ENCODE results near the gene DEFB108B. TPM values are rescaled to one million over a fixed set of nuclear protein-coding genes. Genes with fewer than 3 reads are reported as not detected.
A peak's percentile ranks its signal among the peaks of the same experiment; 100 is the strongest.
"Not testable (repeated sequence)": the region's sequence is repeated elsewhere in the genome, so short reads cannot be mapped to it uniquely, and the experiment has no call there.

DEFB108B gene, protein sequence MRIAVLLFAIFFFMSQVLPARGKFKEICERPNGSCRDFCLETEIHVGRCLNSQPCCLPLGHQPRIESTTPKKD
- not detected in 2 replicates for total RNA-seq (2014; rRNA removed; shearing (Covaris generic))

DNA sequence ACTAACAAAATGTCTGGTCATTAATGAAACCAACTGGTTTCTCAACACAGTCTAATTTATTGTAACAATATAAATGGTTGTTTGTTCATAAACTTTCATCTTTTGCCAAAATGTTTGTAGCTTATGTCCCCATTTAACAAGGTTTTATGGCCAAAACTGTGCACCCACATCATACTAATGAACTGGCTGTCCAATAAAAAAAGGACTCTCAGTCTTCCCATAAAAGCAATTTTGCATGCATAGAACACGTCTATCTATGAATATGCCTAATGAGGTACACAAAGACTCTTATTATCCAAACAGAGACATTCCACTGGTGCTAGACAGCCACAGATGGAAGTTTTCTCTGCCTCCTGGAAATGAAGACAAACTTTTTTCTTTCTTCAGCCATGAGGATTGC is at the start of gene DEFB108B:
DEFB108B (plus strand) TSS at position 390 of the 400 bp plus-strand sequence; CDS start at position 390, 0 bp downstream.
- DNase-seq (ENCODE audit: low spot score), result not testable (repeated sequence)

DNA sequence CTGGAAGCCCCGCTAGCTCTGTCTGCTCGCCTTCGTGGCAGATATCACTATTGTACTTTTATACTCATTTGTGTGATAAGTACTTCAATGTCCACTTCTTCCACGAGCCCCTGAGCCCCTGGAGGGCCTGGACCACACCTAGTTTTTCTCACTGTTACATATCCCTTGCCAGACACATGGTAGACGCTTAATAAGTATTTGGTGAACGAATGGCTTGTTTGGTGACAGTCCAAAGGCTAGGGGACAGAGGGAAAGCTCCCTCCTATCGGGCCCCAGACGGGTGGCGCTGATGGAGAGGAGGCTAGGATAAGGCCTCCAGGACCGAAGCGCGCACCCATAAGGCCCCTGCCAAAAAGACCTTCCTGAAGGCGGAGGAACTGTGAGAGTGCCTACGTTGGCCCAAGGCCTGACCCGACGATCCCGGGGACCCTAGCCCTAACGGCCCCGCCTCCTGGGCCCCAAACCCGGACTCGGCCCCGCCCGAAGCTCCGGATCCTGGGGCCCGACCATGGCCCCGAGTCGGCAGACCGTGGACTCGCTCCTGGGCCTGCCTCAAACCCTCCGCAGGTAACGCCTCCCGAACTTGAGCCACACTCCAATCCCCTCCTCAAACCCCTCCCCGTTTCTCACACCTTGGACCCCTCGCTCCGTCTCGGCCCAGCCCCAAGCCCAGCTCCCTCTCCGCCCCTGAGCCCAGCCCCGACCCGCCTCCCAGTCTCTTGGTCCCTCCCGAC is 46.7 kb upstream of the DEFB108B start:
- peak; percentile 70 for DNase-seq (ENCODE audit: low spot score)

GRCh38 chr11:71786848-71787097 is 46.2 kb upstream of the DEFB108B start:
- peak; percentile 100 for DNase-seq (ENCODE audit: low spot score)

DNA sequence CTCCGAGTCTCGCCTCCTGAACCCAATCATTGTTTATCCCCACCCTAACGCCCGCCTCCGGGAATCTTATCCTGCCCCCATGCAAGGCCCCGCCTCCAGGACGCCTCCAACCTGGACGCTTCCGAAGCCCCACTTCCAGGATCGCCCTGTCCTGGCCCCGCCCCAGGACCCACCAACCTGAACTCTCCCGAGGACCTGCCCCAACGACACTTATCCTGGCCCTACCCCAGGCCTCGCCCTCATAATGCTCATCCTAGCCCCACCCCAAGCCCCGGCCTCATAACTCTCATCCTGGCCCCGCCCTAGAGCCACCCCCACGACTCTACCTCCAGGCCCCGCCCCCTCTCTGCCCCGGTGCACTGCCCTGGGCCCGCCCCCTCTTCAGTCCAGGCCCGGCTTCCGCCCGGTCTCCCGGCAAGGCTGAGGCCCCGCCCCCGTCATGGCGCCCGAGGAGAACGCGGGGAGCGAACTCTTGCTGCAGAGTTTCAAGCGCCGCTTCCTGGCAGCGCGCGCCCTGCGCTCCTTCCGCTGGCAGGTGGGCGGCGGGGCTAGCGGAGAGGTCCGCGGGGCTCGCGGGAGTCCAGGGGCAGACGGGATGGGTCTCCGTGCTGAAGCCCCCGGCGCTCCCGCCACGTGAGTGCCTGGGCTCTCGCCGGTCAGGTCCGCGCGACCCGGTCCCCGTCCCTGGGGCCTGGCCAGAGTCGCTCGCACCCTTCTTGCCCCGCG is 45.7 kb upstream of the DEFB108B start:
- DNase-seq (ENCODE audit: low spot score), result no peak

DNA sequence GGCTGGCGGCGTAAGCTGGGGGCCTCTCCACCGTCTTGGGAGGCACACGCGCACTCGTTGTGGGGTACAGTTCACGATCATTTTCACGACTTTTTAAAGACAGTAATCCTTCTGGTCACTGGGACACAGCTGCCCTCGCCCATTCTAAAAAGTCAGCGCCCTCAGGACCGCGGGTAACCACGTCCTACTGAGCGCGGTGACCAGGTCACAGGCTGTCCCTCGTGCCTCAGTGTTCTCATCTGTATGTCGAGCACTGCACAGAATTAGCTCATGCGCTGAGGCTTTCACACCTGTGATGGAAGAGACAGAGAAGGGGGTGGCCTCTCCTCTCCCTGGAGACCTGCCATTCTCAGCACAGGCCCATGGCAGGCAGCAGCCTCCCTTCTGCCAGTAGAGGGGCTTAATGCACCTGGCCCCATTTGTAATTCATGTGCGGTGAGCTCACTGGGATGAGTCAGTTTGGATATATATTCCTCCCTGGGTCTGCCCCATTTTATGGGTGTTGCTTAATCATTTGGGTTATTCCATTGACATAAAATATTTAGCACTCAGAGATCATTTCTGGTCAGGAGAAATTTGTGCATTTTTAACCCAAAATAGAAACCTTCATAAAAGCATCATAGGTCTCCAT is 45.1 kb upstream of the DEFB108B start:
- peak; percentile 23 for DNase-seq (ENCODE audit: low spot score)

DNA sequence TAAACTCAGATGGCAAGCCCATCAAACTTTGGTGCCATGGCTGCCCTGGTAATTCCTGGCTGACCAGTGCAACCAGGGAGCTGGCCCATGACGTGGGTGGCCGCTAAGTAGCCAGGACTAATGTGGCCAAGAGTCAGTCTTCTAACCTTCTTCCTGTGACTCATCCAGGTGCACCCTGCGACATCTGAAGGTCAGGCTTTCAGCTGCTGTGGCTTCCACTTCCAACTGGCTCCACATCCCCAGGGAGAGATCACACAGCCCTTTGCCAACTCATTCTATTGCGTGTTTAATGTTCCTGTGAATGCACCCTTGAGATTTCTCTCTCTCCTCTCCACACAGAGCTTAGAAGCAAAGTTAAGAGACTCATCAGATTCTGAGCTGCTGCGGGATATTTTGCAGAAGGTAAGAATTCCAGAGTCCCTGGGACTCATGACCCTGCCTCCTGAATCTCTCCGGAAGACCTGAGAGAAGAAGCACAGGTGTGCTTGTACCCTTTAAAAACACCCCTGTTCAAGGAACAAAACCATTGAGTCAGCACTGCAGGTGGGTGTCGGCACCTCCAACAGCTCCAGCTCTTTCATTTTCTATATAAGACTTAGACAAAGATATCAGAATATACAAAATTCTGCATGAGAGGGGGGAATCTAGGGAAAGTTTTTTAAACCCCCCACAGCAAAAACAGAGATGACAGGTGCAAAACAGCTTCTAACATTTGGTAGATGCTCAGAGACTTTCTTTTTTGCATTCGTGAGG is 43.4 kb upstream of the DEFB108B start:
- DNase-seq (ENCODE audit: low spot score), result peak; percentile 10

DNA sequence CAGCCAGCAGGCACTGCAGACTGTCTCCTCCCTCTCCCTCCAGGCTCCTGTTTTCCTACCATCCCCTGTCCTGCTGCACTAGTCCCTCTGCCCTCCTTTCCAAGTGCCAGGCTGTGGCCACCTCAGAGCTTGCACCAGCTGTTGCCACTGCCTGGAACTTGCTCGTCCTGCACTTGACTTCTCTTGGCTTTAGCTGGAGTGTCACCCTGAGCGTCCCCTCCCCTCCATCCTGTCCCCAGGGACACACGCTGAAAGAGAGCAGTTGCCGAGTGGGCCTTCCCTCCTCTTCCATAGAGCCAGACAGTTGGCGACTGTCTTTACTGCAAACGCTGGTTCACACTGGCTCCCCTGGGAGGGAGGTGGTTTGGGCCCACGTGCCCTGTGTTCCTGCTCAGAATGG is 41.9 kb upstream of the DEFB108B start:
- DNase-seq (ENCODE audit: low spot score), result not testable (repeated sequence)

DNA sequence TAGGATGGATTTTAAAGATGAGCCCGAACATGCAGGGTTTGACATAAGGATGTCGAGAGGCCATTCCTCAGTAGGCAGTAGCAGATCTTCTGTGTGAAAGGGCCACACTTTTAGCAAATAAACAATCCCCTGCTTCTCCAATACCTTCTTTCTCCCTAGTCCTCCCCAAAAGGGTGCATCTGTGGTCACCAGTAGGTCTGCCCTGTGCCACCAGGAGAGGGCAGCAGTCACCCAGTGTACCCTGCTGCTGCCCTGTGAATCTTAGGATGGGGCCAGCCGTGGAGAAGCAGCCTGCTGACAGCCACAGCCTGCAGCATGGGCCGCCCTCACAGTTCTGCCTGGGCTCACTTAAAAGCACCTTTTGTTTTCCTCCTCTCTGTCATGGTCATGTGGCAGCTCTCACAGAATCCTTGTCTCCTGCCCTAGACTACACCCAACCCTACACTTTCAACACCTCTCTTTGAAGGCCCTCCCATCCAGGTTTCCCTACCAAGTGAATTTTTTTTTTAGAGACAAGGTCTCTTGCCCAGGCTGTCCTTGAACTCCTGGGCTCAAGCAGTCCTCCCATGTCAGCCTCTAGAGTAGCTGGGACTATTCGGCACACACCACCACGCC is 40.3 kb upstream of the DEFB108B start:
- peak; percentile 39 for DNase-seq (ENCODE audit: low spot score)

- not testable (repeated sequence) for DNase-seq (ENCODE audit: low spot score)
Observed at GRCh38 chr11:71794386-71795040, 38.5 kb upstream of the DEFB108B start.

GRCh38 chr11:71795236-71795635 is 37.8 kb upstream of the DEFB108B start:
- DNase-seq (ENCODE audit: low spot score), result not testable (repeated sequence)

DNA sequence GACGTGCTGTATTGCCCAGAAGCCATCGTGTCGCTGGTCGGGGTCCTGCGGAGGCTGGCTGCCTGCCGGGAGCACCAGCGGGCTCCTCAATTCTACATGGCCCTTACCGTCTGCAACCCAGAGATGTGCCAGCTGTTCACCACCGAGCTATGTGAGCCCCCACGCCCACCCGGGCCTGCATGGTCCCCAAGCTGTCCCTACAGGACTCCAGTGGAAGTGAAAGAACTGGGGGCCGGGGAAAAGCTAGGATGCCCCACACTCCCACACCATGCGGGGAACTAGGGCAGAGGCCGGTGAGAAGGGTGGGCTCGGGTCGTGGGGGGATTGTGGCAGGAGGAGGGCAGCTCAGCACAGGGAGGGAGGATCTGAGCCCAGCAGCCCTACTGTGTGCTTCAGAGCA is 37.0 kb upstream of the DEFB108B start:
- DNase-seq (ENCODE audit: low spot score), result not testable (repeated sequence)

DNA sequence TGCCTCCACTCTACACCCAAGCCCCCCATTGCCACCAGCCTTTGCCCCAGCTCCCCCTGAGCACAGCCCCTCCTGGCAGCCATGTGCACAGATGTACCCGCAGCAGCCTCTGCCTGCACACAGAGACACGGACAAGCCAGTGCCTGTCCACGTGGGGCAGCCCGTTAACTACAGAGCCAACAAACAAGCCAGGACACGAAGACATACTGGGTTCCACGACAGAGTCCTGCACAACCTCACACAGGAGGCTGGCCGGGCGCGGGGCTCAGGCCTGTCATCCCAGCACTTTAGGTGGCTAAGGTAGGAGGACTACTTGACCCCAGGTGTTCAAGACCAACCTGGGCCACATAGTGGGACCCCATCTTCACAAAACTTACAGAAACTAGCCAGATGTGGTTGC is 36.2 kb upstream of the DEFB108B start:
- DNase-seq (ENCODE audit: low spot score), result not testable (repeated sequence)

- not testable (repeated sequence) for DNase-seq (ENCODE audit: low spot score)
Observed at GRCh38 chr11:71799556-71800128, 33.4 kb upstream of the DEFB108B start.

DNA sequence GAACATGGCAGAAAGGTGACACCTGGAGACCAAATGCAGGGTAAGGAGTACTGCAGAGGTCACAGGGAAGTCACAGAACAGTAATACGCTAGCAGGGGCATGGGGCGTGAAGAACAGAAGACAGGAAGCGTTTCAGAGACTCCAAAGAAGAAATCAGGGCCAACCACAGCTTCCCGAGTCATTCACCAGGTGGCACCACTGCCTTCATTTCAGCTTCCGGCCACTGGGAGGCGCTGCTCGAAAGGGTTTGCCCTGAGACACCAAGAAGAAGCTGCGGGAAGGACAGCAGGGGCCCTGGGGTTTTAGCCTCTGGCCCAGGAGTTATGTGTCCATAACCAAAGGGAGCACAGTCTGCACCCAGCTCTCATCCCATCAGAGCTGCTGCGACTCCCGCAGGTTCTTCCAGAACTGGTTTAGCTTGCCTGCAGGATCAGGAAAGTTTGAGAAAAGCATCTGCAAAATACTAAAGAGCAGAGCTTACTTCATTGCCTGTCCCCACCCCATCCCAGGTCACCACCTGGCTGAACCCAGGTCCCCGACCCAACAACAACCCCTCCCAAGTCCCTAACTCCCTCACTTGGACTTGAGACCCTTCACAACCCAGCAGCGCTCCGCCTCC is 32.6 kb upstream of the DEFB108B start:
- DNase-seq (ENCODE audit: low spot score), result peak; percentile 93

GRCh38 chr11:71801026-71801425 is 32.0 kb upstream of the DEFB108B start:
- not testable (repeated sequence) for DNase-seq (ENCODE audit: low spot score)

- not testable (repeated sequence) for DNase-seq (ENCODE audit: low spot score)
Observed at GRCh38 chr11:71802874-71803273, 30.1 kb upstream of the DEFB108B start.

- not testable (repeated sequence) for DNase-seq (ENCODE audit: low spot score)
Observed at GRCh38 chr11:71804158-71804947, 28.6 kb upstream of the DEFB108B start.

DNA sequence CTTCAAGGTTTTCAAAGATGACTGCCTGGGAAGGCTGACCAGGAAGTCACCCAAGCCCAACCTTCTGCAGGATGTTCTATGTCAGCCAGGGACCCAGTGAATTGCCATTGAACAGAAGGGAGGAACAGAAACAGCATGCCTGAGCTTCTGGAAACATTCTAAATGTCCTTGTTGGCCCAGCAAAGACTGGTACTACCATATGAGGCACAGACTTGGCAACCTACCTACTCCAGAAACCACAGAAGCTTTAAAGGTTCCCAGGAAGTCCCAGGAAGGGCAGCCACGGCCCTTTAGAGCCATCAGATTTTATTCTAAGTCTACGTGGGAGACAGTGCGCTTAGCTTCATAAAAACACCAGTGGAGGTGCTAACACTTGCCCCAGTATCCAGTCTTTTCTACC is 20.5 kb upstream of the DEFB108B start:
- not testable (repeated sequence) for DNase-seq (ENCODE audit: low spot score)
